HepG2 (cell line): ENCODE data around the gene RASGRF1. TPM values are rescaled to one million over a fixed set of nuclear protein-coding genes. Genes with fewer than 3 reads are reported as not detected.
A peak's percentile ranks its signal among the peaks of the same experiment; 100 is the strongest.

ENCODE experiments used
- ATAC-seq: fragments of 200-7000 bp; cut with Tn5 transposase; 3 replicates; pipeline ENCODE4 v1.9.1; 2020; ENCODE audit warnings: mild to moderate bottlenecking, moderate library complexity
- BruUV-seq: library from RNA; stranded (reverse); fragments of 400-500 nt; replicated peaks from 2 replicates; lab custom pipeline; 2021; lab: Mats Ljungman, UMichigan
- CTCF ChIA-PET: fragments of 300-600 bp; formaldehyde crosslinking; extraction: SDS; loops from one replicate; lab custom pipeline; 2021; ENCODE audit warnings: low total read pairs, inconsistent platforms, low intra/inter-chr PET ratio; lab: Yijun Ruan, JAX
- POLR2A ChIA-PET: fragments of 350-600 bp; sonication (Branson Sonifier 250); formaldehyde crosslinking; loops from one replicate; lab custom pipeline; 2020; ENCODE audit warnings: antibody characterized with exemption, inconsistent platforms; lab: Yijun Ruan, JAX
- DNase-seq: peaks from one replicate; pipeline ENCODE4 v3.0.0-alpha.2; 2015; ENCODE audit warnings: low spot score
- FAIRE-seq: peaks from 3 replicates; lab custom pipeline; 2011; peaks lifted over from hg19 to GRCh38; lab: Jason Lieb, UNC
- H2AFZ ChIP-seq: one replicate; pipeline ENCODE4 v1.6.1; 2011; ENCODE audit warnings: low read length, inconsistent platforms
- H3K27ac ChIP-seq: fragments of 300-600 bp; 3 replicates; pipeline ENCODE4 v1.8.0; 2011; ENCODE audit warnings: mixed run types, mild to moderate bottlenecking, mixed read lengths, low read length, inconsistent platforms; ENCODE audit not compliant: insufficient read depth; ENCODE audit errors: extremely low read length
- H3K27me3 ChIP-seq, 2 experiments: fragments of 200-600 bp in 1 of 2; 2 replicates in 1 of 2; 3 replicates in 1 of 2; pipeline versions ENCODE4 v1.6.0 to v1.8.0; 2011; ENCODE audit warnings: low read length in 2 of 2, mild to moderate bottlenecking in 2 of 2, moderate library complexity in 2 of 2, inconsistent platforms in 1 of 2; ENCODE audit not compliant: insufficient read depth in 2 of 2, control insufficient read depth in 1 of 2
- H3K36me3 ChIP-seq, 2 experiments: fragments of 200-600 bp in 1 of 2; replicated peaks in 1 of 2; 2 replicates in 1 of 2; 3 replicates in 1 of 2; pipeline versions ENCODE4 v1.5.1 to v1.8.0; 2011; ENCODE audit warnings: low read length in 2 of 2, inconsistent platforms in 1 of 2; ENCODE audit not compliant: insufficient read depth in 2 of 2, control insufficient read depth in 1 of 2
- H3K4me1 ChIP-seq: 2 replicates; pipeline ENCODE4 v1.5.1; 2012; ENCODE audit warnings: low read length, inconsistent platforms; ENCODE audit not compliant: insufficient read depth
- H3K4me2 ChIP-seq: 2 replicates; pipeline ENCODE4 v1.6.0; 2011; ENCODE audit warnings: low read depth, low read length, inconsistent platforms
- H3K4me3 ChIP-seq, 3 experiments: fragments of 200-600 bp in 1 of 3; sonication (generic), shearing (Covaris generic) in 1 of 3; replicated peaks in 1 of 3; 2 replicates each; pipeline ENCODE4 v1.5.1; 2011 to 2016; ENCODE audit warnings: low read length in 3 of 3, inconsistent platforms in 2 of 3, low read depth in 2 of 3, mild to moderate bottlenecking in 2 of 3, control low read depth in 1 of 3, mixed read lengths in 1 of 3; ENCODE audit not compliant: insufficient read depth in 1 of 3
- H3K79me2 ChIP-seq: one replicate; pipeline ENCODE4 v1.6.1; 2011; ENCODE audit warnings: low read length, inconsistent platforms; ENCODE audit not compliant: insufficient read depth
- H3K9ac ChIP-seq: 2 replicates; pipeline ENCODE4 v1.6.0; 2011; ENCODE audit warnings: mild to moderate bottlenecking, low read depth, low read length, inconsistent platforms; ENCODE audit not compliant: insufficient read depth
- H3K9me3 ChIP-seq: 2 replicates; pipeline ENCODE4 v1.5.1; 2012; ENCODE audit warnings: mild to moderate bottlenecking, low read length
- H4K20me1 ChIP-seq: 2 replicates; pipeline ENCODE4 v1.6.0; 2011; ENCODE audit warnings: inconsistent platforms, mild to moderate bottlenecking, low read length, moderate library complexity; ENCODE audit not compliant: insufficient read depth
- CCDC6 ChIP-seq: sonication (generic); formaldehyde crosslinking; IDR thresholded peaks from 2 replicates; pipeline ENCODE4 v1.8.1; 2022; ENCODE audit warnings: mild to moderate bottlenecking, missing genetic modification reagents, moderate library complexity
- HNRNPL ChIP-seq: fragments of 200-400 bp; formaldehyde crosslinking; IDR thresholded peaks from 2 replicates; pipeline ENCODE4 v1.6.1; 2017; ENCODE audit warnings: mild to moderate bottlenecking, low read depth, low read length
- SOX5 ChIP-seq: IDR thresholded peaks from 2 replicates; pipeline ENCODE4 v1.6.1; 2016; ENCODE audit warnings: borderline replicate concordance
- ZBTB49 ChIP-seq: sonication (generic); formaldehyde crosslinking; IDR thresholded peaks from 2 replicates; pipeline ENCODE4 v1.4.0; 2020; ENCODE audit warnings: missing genetic modification reagents, borderline replicate concordance
- ZNF639 ChIP-seq: conservative IDR thresholded peaks from 2 replicates; pipeline ENCODE4 v1.6.1; 2018; ENCODE audit warnings: missing genetic modification reagents
- ZNF672 ChIP-seq: sonication (generic); formaldehyde crosslinking; IDR thresholded peaks from 2 replicates; pipeline ENCODE4 v1.8.1; 2022; ENCODE audit warnings: missing genetic modification reagents
- ZNF841 ChIP-seq: sonication (generic); formaldehyde crosslinking; IDR thresholded peaks from 2 replicates; pipeline ENCODE4 v1.8.1; 2023; ENCODE audit warnings: missing genetic modification reagents, borderline replicate concordance
- WGBS: methylation state at CpG from one replicate; pipeline ENCODE4 v1.1.6; 2017; ENCODE audit warnings: low lambda C conversion rate; 5-methylcytosine and 5-hydroxymethylcytosine counted together
- in situ Hi-C: cut with HindIII; loops from 2 replicates; pipeline ENCODE4 v1.10.0; 2017; ENCODE audit warnings: low pct_unique_long_range_greater_than_20kb; ENCODE audit not compliant: extremely low pct_ligation_motif_present
- intact Hi-C: fragments of 100-400 bp; cut with micrococcal nuclease; formaldehyde crosslinking; loops from one replicate; pipeline ENCODE4 v1.10.0; 2022; ENCODE audit not compliant: unreplicated experiment
- polyA plus RNA-seq, 8 experiments: library from polyadenylated mRNA; depleted of rRNA in 3 of 8; stranded (reverse) in 7 of 8; unstranded in 1 of 8; fragments of >200 nt; fragmentation: Illumina TruSeq in 4 of 8; extraction: Trizol in 4 of 8; gene quantifications; 2 replicates each; pipeline versions ENCODE4 v1.2.1 to v1.2.3, GENCODE V29; 2011 to 2016; ENCODE audit warnings: low read depth in 4 of 8, missing spikeins in 1 of 8, mixed read lengths in 1 of 8; ENCODE audit not compliant: insufficient read depth in 1 of 8
- total RNA-seq, 5 experiments: library from RNA; depleted of rRNA; stranded (reverse); fragments of >200 nt; fragmentation: Illumina TruSeq; extraction: Trizol; gene quantifications; 2 replicates each; pipeline ENCODE4 v1.2.3, GENCODE V29; 2016; ENCODE audit warnings: low read depth in 1 of 5

The RASGRF1 gene
- total and polyA plus RNA-seq, 2 of the 13 experiments (the other 11 are each of a cell fraction or from before 2014, with no cell fraction given) = 0.55 to 3.0 TPM

DNA sequence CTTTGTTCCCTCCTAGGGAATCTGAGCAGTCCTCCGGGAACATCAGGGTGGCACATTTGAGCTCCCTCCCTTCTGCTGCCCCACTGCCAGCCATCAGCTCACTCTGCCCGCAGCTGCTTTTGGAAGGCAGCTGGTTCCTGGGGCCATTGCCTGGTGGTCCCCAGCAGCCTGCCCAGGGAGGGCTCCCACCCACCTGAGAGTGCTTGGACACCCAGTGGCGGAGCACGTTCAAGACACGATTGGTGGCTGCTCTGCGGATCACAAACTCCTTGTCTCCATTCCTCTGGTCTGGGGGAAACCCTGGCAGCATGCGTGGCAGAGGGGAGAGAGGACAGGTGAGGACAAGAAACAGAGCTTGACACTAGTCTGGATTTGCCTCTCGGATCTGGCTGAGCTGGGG, 92.1 kb downstream of the RASGRF1 start:
- H3K4me3 ChIP-seq = no peak overlapping the region
- no peaks in the 10 kb centered on the region for H3K9me3 ChIP-seq
- intact Hi-C loops (loop anchor here (10.0 kb wide), 1 partner anchor 54 kb away; the partner anchor contains the start of gene CTSH), in situ Hi-C loops (no loop called here)
- H3K27ac ChIP-seq = no peak overlapping the region
- POLR2A ChIA-PET = interaction anchor here (0.8 to 2.6 kb wide), 5 partner anchors 10 to 561 kb away, joined by 3 to 27 read pairs (median 3); partner anchors contain the start of genes CTSH and IREB2
- no peak overlapping the region for H2AFZ ChIP-seq
- peaks cover 55% of the 10 kb centered on the region for H3K4me1 ChIP-seq
- H3K9ac ChIP-seq = no peak overlapping the region
- no peaks in the 10 kb centered on the region for H3K36me3 ChIP-seq
- 92% methylated on average over 4 of the region's 8 CpGs for WGBS
- CTCF ChIA-PET = no interaction called here
- DNase-seq = no peak
- ATAC-seq = no peak
- FAIRE-seq = no peak
- H4K20me1 ChIP-seq = no peaks in the 10 kb centered on the region
- no peaks in the 10 kb centered on the region for H3K79me2 ChIP-seq
- no TSS peak for BruUV-seq
- H3K4me2 ChIP-seq = no peak overlapping the region
- TF ChIP-seq SOX5 (CRISPR knock-in tag) (no peak), HNRNPL (peak; percentile 85), CCDC6 (no peak), ZBTB49 (CRISPR knock-in tag) (no peak), ZNF672 (no peak), ZNF841 (no peak), ZNF639 (no peak)
- H3K27me3 ChIP-seq = no peaks in the 10 kb centered on the region
